GM04503 (cell line): Measurements from ENCODE around the gene PI4K2A.

ENCODE experiments used
- DNase-seq: peaks from one replicate; pipeline ENCODE4 v3.0.0-alpha.2; 2012; ENCODE audit warnings: low read depth

Gene PI4K2A

DNA sequence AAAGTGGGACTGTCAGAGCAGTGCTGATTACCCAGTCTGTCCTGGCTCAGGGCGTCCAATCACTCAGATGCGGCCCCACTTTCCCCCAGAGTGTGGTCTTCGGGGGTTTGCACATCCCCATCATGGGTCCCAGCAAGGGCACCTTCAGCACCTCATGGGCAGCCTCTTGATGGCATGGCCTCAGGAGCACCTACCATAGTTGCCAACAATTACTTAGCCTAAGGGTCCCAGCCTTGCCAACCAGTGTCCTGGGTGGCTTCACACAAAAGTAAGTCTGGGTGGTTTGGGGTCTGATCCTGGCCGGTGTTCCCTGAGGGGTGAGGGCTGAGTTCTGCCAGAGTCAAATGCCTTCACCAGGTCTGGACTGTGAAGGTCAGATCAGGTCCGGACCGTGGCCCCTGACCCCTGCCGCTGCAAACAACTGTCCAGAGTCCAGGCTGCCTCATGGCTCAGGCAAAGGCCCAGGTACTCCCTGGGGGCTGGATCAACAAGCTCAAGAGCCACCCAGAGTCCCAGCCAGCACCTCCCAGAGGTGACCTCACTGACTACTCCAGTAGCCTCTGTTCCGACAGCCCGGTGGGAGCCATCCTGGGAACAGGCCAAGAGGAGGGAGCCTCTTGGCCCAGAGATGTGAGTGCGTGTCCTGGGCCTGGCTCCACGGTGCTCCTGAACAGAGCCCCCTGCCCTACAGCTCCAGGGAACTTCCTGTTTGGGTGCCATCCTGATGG is 66.8 kb downstream of the PI4K2A start:
- DNase-seq: no peak

DNA sequence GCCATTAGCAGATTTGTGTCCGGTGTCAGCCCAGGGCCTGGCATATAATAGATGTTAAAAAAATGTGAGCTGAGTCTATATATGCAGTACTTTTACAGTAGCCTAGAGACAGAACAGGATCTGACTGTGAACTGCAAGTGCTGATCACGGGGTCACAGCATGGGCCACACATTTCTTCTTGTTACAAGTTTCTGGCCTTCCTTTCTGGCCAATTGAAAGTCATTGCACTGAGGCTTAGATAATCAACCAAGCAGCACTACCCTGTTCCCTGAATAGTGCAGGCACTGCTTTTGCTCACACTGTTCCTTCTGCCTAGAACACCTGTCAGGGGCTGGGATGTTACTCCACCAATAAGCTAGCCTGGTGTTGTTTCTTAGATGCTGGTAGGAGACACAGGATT is 67.7 kb downstream of the PI4K2A start:
- no peak for DNase-seq

DNA sequence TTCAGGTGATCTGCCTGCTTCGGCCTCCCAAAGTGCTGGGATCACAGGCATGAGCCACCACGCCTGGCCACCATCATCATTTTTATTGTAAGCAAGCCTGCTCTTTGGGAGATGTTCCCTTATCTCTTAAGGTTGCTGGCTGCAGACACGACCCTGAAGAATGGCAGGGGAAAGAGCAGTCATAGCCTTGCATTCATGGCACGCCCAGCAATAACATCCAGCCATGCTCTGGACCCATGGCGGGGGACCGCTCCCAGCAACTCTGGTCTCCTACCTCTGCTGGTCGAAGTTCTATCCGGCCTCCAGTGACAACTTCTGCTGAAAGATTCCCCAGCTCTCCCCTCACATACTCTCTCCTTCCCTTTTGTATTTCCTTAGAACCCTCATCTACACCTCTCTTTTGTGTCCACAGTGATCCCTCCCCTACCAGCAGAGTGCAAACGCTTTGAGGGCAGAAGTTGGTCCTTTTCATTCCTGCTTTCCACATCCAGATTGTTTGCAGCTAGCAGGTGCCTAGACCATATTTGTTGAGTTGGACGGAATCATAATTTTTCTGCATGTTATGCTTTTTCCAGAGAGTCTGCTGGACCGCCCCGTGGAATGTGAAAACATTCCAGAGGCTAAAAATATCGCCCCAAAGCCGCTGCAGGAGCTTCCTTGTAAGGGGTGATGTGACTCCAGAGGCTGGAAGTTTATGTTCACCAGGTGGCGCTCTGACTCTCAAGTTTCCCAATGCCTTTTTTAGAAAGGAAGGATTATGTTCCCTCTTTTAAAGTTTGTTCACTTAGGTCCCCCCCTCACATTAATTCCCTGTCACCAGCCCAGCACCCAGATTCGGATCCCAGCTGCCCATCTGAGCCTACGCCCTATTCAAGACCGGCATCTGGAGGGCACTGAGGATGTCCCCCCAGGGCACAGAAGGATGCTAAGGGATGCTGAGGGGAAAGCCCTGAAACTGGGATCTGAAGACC is 68.8 kb downstream of the PI4K2A start:
- no peak for DNase-seq

GRCh38 chr10:97711640-97712572 is 71.4 kb downstream of the PI4K2A start:
- DNase-seq: no peak

DNA sequence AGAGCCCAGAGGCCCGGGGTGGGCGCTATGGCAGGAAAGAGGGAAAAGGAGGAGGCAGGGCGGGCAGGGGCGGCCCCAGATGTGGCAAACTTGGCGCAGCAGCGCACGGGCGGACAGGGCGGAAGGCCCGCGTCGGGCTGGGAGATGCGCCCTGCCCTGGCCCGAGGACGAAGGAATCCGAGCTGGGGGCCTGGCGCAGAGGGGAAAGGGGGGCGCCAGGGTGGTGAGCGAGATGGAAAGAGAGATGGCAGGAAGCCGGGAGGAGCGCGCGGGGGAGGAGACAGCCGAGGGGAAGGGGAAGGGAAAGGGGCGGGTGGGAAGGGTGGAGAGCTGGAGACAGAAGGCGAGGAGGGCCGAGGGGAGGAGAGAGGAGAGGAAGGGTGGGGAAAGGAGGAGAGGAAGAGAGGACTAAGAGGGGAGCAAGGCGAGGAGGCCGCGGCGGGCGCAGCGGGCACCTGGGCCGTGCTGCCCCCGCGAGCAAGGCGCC is 72.9 kb downstream of the PI4K2A start, which contains the start of gene MARVELD1:
MARVELD1 (plus strand) TSS at position 392 of the 487 bp plus-strand sequence. CDS start 147 bp downstream, outside the sequence.
- no peak for DNase-seq

GRCh38 chr10:97713826-97714400 is 73.4 kb downstream of the PI4K2A start:
- DNase-seq: no peak

DNA sequence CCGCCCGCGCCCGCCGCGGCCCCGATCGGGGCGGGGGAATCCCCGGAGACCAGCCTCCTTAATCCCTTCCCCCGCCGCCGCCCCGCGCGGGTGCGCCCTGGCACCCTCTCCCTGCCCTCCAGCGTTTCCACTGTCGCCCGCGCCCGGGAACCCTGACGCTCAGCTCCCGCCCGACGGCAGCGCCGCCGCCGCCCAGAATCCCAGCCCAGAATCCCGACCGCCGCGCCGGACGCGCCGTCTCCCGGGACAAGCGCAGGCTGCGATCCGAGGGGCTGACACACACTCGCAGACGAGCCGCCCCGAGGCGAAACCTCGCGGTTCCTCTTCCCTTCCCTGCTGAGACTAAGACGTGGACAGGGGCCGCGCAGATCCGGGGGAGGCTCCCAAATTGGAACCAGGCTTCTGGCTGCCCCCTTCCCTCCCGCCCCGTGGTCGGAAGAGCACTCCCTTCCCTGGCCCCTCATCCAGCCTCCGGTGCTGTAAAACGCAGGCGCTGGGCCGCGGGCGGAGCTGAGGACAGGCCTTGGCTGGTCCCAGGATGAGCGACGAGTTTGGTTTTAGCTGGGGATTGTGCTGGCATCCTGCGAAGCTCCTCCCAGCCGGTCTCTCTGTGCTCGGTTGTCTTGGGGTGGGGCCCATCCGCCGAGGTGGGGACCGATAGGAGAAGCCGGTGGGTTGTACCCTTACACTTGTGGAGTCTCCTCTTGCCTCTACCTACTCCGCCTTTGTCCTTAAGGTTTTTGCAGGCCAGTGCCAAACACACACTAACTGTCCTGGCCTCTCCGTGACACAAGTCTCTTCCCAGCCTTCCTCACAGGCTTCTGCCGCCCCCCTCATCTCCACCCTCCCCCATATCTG is 74.2 kb downstream of the PI4K2A start:
- DNase-seq: no peak

DNA sequence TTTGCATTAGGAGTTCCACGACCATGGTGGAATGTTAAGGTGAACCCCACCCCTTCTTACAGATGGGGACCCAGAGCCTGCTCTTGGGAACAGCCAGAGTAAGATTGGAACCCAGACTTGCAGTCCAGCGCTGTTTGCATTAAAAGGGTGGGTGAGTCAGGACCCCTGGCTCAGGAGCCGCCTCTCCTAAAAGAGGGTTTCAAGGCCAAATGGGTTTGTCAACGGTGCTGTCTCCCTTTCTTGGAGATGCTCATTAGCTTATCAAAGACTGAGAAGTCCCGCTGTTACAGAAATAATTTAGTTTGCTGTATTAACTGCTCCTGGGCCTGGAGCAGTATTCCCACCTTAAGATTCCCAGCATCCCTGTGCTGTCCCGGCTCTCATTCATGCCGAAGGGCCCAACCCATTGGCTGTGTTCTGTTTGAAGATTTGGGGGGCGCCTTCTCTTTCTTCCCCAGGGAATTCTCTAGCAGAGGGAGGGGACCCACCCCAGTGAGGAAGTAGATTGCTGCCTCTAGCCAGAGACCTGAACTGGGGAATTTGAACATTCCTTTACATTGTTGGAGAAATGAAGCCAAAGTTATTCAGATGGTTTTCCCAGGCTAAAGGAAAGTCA is 74.9 kb downstream of the PI4K2A start:
- DNase-seq: no peak

- DNase-seq: no peak
Measured at GRCh38 chr10:97717627-97718026, 77.2 kb downstream of the PI4K2A start.

DNA sequence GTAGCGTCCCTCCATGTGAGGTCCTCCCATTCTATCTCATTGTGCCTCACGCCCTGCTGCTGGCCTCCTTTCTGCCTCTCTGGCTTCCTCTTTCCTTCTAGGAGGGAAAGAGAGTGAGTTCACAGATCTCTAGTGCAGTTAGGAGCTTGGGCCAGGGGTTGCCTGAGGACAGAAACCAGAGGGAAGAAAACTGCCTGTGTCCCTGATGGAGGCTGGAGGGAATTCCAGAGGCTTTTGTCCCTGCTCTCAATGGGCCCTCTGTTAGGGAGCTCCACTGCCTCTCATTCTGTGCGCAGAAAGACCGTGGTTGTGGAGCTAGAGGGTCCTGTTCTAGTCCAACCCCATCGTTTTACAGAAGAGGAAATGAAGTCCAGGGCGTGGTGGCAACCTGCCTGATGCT is 77.7 kb downstream of the PI4K2A start:
- DNase-seq: no peak

DNA sequence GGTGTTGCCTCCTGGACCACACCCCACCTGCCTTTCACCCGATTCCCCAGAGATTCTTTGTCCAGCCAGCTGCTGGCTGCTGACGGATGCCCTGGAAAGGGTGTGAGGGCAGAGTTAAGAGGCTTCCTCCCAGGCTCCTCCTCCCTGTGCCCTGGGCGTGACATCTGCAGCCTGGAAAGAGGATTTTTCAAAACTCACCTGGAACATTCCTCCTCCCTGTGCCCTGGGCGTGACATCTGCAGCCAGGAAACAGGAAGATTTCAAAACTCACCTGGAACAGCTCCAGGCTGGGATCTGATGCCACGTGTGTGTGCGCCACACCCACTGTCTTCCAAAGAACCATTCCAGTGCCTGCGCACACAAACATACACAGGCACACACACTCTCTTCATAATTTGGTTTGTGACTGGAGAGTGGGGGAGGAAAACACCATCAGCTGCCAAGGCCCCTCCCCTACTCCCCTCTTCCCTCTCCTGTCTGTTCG is 78.2 kb downstream of the PI4K2A start:
- DNase-seq: no peak

DNA sequence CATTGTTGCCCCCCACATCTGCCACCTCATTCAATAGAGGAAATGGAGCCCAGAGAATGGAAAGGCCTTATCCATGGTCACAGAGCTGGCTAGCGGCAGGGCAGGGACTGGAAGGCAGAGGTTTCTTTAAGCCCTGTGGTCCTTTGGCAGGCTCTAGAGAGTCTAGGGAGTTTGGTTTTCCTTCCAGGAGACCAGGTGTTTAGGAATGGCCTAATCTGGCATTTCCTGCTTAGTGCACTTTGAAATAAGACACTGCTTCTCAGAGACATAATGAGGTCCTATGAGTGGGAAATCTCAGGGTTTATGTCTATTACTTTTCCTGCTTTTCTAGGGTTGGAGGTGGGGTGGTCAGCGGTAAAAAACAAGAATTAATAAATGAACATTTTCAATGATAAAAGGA is 79.1 kb downstream of the PI4K2A start:
- DNase-seq: no peak

GRCh38 chr10:97721871-97722780 is 81.7 kb downstream of the PI4K2A start:
- no peak for DNase-seq

DNA sequence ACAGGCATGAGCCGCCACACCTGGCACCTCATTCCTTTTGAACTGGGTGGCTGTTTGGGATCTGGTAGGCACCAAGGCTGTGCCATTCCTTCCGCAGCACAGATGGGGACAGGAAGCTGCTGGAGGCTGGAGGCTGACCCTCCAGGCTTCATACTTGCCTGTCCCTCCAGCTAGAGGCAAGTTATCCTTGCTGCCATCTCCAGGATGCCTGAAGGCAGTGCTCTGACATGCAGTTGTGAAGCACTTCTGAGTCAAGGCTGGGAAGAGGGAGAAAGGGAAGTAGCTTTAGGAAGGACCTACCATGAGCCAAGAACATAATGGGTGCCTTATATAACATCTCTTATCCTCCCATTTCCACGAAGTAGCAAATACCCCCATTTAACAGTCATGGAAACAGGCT is 82.5 kb downstream of the PI4K2A start:
- DNase-seq: no peak

DNA sequence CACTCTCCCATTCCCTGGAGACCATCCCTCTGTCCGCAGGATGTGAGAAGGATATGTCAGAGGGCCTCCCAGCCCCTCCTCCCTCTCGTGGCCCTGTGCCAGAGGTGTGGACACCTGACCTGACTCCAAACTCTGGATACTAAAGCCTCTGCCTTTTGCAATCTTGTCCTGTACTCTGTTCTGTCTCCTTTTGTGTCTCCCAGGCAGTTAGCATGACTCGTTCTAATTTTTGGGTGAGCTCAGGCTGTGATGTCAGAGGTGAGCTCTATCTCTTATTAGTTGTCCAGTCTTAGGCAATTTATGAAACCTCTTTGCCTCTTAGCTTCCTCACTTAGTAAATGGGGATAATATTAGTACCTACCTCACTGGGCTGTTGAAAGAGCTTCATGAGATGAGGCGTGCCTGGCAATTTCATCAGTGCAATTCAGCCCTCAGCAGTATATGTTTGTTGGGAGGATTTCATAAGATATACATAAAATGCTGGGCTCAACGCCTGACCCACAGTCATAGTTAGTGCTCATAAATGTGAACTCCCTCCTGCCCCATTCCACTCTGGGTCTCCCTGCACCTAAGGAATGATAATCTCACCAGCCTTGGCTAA is 84.0 kb downstream of the PI4K2A start:
- peak; percentile 65 for DNase-seq
